Activated T-helper 2 cell treated with anti-CD3 and anti-CD28 coated beads, Interferon-gamma antibody, Interleukin-2, Interleukin-4, amounts not matched to agents 10 μg/mL and 5 μg/mL and 100 μg/mL, durations not matched to agents 14 hours and 24 hours and 36 hours (primary cell): Measurements from ENCODE around the gene FANCC. TPM values are rescaled to one million over a fixed set of nuclear protein-coding genes. Genes with fewer than 3 reads are reported as not detected.
A peak's percentile ranks its signal among the peaks of the same experiment; 100 is the strongest.
"Not testable (repeated sequence)": the region's sequence is repeated elsewhere in the genome, so short reads cannot be mapped to it uniquely, and the experiment has no call there.

Experiments used
- DNase-seq: peaks from one replicate; pipeline ENCODE4 v3.0.0; 2021; ENCODE audit warnings: low spot score
- H3K27ac Mint-ChIP-seq: one replicate; pipeline ENCODE4 v1.8.0; 2021; ENCODE audit warnings: mixed read lengths
- H3K27me3 Mint-ChIP-seq: one replicate; pipeline ENCODE4 v1.8.0; 2021; ENCODE audit warnings: low read depth, mixed read lengths
- H3K36me3 Mint-ChIP-seq: one replicate; pipeline ENCODE4 v1.8.0; 2021; ENCODE audit warnings: low read depth, mixed read lengths
- H3K4me1 Mint-ChIP-seq: one replicate; pipeline ENCODE4 v1.8.0; 2021; ENCODE audit warnings: low read depth, mixed read lengths
- H3K4me3 Mint-ChIP-seq: one replicate; pipeline ENCODE4 v1.8.0; 2021; ENCODE audit warnings: low read depth, mild to moderate bottlenecking, moderate library complexity, mixed read lengths
- H3K9me3 Mint-ChIP-seq: one replicate; pipeline ENCODE4 v1.8.0; 2021; ENCODE audit warnings: mixed read lengths
- intact Hi-C: fragments of 100-400 bp; cut with micrococcal nuclease; formaldehyde crosslinking; loops from one replicate; pipeline ENCODE4 v1.15.1; 2023
- total RNA-seq: library from RNA; stranded (reverse); gene quantifications from 2 replicates; pipeline ENCODE4 v1.2.3, GENCODE V29; 2022

The FANCC gene
- total RNA-seq, 1 donor from 2014 or later: 16.8 TPM

DNA sequence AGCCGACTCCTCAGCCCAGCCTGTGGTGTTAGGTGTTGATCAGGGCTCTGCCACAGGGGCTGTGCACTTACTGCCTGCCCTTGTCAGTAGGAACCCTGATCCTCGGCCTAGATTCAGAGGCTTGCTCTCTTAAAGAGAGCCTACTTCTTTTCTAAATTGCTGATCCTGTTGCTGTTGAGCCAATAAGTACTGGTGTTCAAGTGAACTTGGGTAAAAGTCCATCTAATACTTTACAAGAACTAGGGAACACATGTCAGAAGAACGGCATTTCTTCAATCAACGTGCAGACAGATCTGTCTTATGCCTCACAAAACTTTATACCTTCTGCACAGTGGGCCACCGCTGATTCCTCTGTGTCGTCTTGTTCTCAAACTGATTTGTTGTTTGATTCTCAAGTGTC is 24.2 kb downstream of the FANCC start:
- DNase-seq, intact Hi-C loops, H3K27me3 Mint-ChIP-seq, H3K27ac Mint-ChIP-seq, H3K4me3 Mint-ChIP-seq, H3K36me3 Mint-ChIP-seq: not testable (repeated sequence)
- Mint-ChIP-seq H3K9me3 (peaks cover 11% of the 10 kb centered on the region), H3K4me1 (peaks cover 16% of the 10 kb centered on the region)

- H3K9me3 Mint-ChIP-seq: peaks cover 11% of the 10 kb centered on the region
- H3K4me1 Mint-ChIP-seq: peaks cover 6% of the 10 kb centered on the region
- peaks cover 7% of the 10 kb centered on the region for H3K36me3 Mint-ChIP-seq
- H3K27ac Mint-ChIP-seq: no peak overlapping the region
- DNase-seq: no peak
- intact Hi-C loops: no loop called here
- H3K4me3 Mint-ChIP-seq: no peak overlapping the region
- no peaks in the 10 kb centered on the region for H3K27me3 Mint-ChIP-seq
These were observed 25.3 kb downstream of the FANCC start for GRCh38 chr9:95292226-95292625.

DNA sequence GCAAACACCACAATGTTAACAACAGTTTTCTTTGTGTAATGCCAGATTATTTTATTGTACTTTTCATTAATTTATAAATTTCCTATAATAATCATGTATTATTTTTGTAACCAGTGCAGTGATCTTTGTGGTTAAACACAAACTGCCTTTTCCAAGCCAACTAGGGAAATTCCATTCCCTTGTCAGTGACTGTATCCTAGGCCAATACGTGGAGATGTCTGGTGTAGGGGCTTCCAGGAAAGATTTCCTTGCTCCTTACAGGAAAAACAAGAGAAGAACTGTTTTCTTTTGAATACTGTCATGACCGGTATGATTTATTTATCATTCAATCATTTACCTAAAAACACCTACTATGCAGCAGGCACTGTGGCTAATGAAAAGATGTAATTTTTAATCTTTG is 31.4 kb downstream of the FANCC start:
- Mint-ChIP-seq H3K27ac (no peak overlapping the region), H3K27me3 (no peaks in the 10 kb centered on the region), H3K4me1 (peaks cover 3% of the 10 kb centered on the region), H3K36me3 (peaks cover 4% of the 10 kb centered on the region), H3K4me3 (no peak overlapping the region), H3K9me3 (peaks cover 21% of the 10 kb centered on the region)
- intact Hi-C loops: no loop called here
- DNase-seq: no peak

DNA sequence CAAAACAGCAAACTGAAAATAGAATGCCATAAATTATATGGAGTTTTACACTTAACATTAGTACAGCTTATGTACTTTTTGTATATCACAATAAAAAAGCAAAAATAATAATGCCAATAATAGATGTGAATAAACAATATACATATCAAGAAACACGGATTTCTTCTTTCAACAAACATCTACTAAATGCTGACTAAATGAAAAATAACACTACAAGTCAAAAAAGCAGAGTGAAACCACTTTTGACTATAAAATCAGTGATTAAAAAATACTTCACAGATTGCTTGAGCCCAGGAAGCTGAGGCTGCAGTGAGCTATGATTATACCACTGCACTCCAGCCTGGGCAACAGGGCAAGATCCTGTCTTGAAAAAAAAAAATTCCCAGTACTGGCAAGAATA is 32.2 kb downstream of the FANCC start:
- no peak overlapping the region for H3K27ac Mint-ChIP-seq
- H3K9me3 Mint-ChIP-seq: peaks cover 23% of the 10 kb centered on the region
- intact Hi-C loops: no loop called here
- peaks cover 6% of the 10 kb centered on the region for H3K36me3 Mint-ChIP-seq
- H3K4me3 Mint-ChIP-seq: no peak overlapping the region
- H3K27me3 Mint-ChIP-seq: no peaks in the 10 kb centered on the region
- peaks cover 3% of the 10 kb centered on the region for H3K4me1 Mint-ChIP-seq
- no peak for DNase-seq

- no peak for DNase-seq
- Mint-ChIP-seq H3K4me1 (peaks cover 3% of the 10 kb centered on the region), H3K9me3 (peaks cover 30% of the 10 kb centered on the region), H3K36me3 (peaks cover 12% of the 10 kb centered on the region), H3K27ac (no peak overlapping the region), H3K4me3 (no peak overlapping the region), H3K27me3 (no peaks in the 10 kb centered on the region)
- intact Hi-C loops: no loop called here
These were observed 33.1 kb downstream of the FANCC start for GRCh38 chr9:95284162-95285080.

DNA sequence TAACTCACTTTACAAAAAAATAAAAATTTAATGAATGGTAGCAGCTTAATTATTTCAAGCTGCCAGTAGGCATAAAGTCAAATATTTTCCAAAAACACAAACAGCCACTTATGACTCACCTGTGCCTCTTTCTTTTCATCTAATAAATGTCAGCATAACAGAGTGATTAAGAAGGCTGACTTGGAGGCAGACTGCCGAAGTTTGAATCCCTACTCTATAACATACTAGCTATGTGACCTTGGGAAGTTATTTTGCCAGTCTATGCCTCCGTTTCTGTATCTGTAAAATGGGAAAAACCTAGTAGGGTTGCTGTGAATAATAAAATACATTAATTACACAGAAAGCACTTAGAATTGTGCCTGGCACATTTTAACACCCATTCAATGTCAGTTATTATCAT is 33.8 kb downstream of the FANCC start:
- H3K4me1 Mint-ChIP-seq: peaks cover 2% of the 10 kb centered on the region
- intact Hi-C loops: no loop called here

GRCh38 chr9:95282332-95282731 is 35.2 kb downstream of the FANCC start:
- H3K36me3 Mint-ChIP-seq: peaks cover 24% of the 10 kb centered on the region
- H3K27ac Mint-ChIP-seq: no peak overlapping the region
- peaks cover 4% of the 10 kb centered on the region for H3K4me1 Mint-ChIP-seq
- H3K9me3 Mint-ChIP-seq: peaks cover 40% of the 10 kb centered on the region
- no peaks in the 10 kb centered on the region for H3K27me3 Mint-ChIP-seq
- DNase-seq: no peak
- no peak overlapping the region for H3K4me3 Mint-ChIP-seq
- intact Hi-C loops: no loop called here

More for the DNA sequence above, 33.8 kb downstream of the FANCC start:
- no peaks in the 10 kb centered on the region for H3K27me3 Mint-ChIP-seq
- no peak overlapping the region for H3K4me3 Mint-ChIP-seq
- DNase-seq: no peak
- H3K9me3 Mint-ChIP-seq: peaks cover 31% of the 10 kb centered on the region
- H3K27ac Mint-ChIP-seq: no peak overlapping the region
- H3K36me3 Mint-ChIP-seq: peaks cover 15% of the 10 kb centered on the region

- H3K36me3 Mint-ChIP-seq: peaks cover 24% of the 10 kb centered on the region
- H3K27ac Mint-ChIP-seq: no peak overlapping the region
- DNase-seq: no peak
- no peaks in the 10 kb centered on the region for H3K27me3 Mint-ChIP-seq
- H3K4me1 Mint-ChIP-seq: peaks cover 14% of the 10 kb centered on the region
- intact Hi-C loops: no loop called here
- H3K9me3 Mint-ChIP-seq: peaks cover 40% of the 10 kb centered on the region
- no peak overlapping the region for H3K4me3 Mint-ChIP-seq
These were observed 36.8 kb downstream of the FANCC start for GRCh38 chr9:95280745-95281144.

- DNase-seq: no peak
- peaks cover 24% of the 10 kb centered on the region for H3K36me3 Mint-ChIP-seq
- H3K4me1 Mint-ChIP-seq: peaks cover 28% of the 10 kb centered on the region
- peaks cover 42% of the 10 kb centered on the region for H3K9me3 Mint-ChIP-seq
- intact Hi-C loops: no loop called here
- no peak overlapping the region for H3K4me3 Mint-ChIP-seq
- no peak overlapping the region for H3K27ac Mint-ChIP-seq
- no peaks in the 10 kb centered on the region for H3K27me3 Mint-ChIP-seq
These were observed 40.0 kb downstream of the FANCC start for GRCh38 chr9:95277509-95277908.

- Mint-ChIP-seq H3K27ac (no peak overlapping the region), H3K9me3 (peaks cover 32% of the 10 kb centered on the region), H3K36me3 (peaks cover 24% of the 10 kb centered on the region), H3K27me3 (no peaks in the 10 kb centered on the region), H3K4me3 (no peak overlapping the region), H3K4me1 (peaks cover 28% of the 10 kb centered on the region)
- intact Hi-C loops: no loop called here
- DNase-seq: no peak
These were observed 41.0 kb downstream of the FANCC start for GRCh38 chr9:95276395-95276954.

DNA sequence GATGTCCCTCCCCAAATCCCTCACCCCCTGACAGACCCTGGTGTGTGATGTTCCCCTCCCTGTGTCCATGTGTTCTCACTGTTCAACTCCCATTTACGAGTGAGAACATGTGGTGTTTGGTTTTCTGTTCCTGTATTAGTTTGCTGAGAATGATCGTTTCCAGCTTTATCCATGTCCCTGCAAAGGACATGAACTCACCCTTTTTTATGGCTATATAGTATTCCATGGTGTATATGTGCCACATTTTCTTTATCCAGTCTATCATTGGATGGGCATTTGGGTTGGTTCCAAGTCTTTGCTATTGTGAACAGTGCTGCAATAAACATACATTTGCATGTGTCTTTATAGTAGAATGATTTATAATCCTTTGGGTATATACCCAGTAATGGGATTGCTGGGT is 43.3 kb downstream of the FANCC start:
- H3K27me3 Mint-ChIP-seq, H3K27ac Mint-ChIP-seq, H3K4me3 Mint-ChIP-seq, intact Hi-C loops, H3K36me3 Mint-ChIP-seq, DNase-seq: not testable (repeated sequence)
- Mint-ChIP-seq H3K4me1 (peaks cover 28% of the 10 kb centered on the region), H3K9me3 (peaks cover 13% of the 10 kb centered on the region)

DNA sequence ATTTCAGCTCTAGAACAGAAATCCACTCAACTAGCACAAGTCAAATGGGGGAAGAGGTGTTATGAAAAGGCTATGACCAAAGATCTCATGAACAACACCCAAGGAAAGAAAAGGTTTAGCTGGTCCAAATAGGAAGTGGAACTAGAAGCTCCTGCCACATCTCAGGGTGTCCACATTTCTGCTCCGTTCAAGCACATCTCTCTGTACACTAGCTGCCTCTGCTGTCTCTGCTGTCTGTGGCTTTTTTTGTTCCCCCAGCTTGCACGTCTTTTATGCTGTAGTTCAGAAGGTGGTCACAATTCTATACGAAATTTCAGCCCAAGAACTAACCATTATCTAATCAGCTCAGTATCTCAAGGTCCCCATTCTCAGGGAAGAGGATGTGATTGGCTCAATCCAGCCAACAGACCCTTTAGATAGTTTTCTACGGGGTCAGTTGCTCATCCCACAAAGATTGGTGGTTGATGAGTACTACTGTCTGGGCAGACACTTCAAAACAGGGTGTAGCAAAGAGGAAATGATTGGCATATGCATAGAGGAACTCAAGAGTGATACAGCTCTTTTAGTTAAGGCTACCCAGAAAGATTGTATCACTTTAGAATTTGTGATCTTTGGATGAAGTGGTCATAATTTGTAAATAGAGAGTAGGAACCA is 44.0 kb downstream of the FANCC start:
- Mint-ChIP-seq H3K9me3 (peaks cover 10% of the 10 kb centered on the region), H3K4me1 (peaks cover 30% of the 10 kb centered on the region), H3K27me3 (no peaks in the 10 kb centered on the region), H3K27ac (peak overlapping the region; percentile 25), H3K36me3 (peaks cover 6% of the 10 kb centered on the region), H3K4me3 (no peak overlapping the region)
- intact Hi-C loops: no loop called here
- DNase-seq: no peak

- Mint-ChIP-seq H3K9me3 (peaks cover 4% of the 10 kb centered on the region), H3K27me3 (no peaks in the 10 kb centered on the region), H3K36me3 (no peaks in the 10 kb centered on the region), H3K4me3 (no peak overlapping the region), H3K4me1 (peaks cover 33% of the 10 kb centered on the region), H3K27ac (no peak overlapping the region)
- no peak for DNase-seq
- intact Hi-C loops: no loop called here
These were observed 44.7 kb downstream of the FANCC start for GRCh38 chr9:95272830-95273229.
